ENCODE measurements around the gene STPG1.

Gene STPG1

GRCh38 chr1:24344090-24344742 lies 69.4 kb downstream of the STPG1 start:
- no peak for TF ChIP-seq CTCF (IDR thresholded peaks at IDR 0.05; ENCODE audit: low read depth, low read length, missing control alignments)
- no peak for DNase-seq (ENCODE audit: low read depth)
- no peak overlapping the region for H3K4me3 ChIP-seq (ENCODE audit: low read depth, low read length)
- in situ Hi-C loops (cut with HindIII; ENCODE audit: low sequenced_read_pairs), result no loop called here

GRCh38 chr1:24343412-24344089 lies 70.0 kb downstream of the STPG1 start:
- in situ Hi-C loops (cut with HindIII; ENCODE audit: low sequenced_read_pairs), result no loop called here
- no peak overlapping the region for H3K4me3 ChIP-seq (ENCODE audit: low read depth, low read length)
- DNase-seq (ENCODE audit: low read depth), result no peak
- no peak for TF ChIP-seq CTCF (IDR thresholded peaks at IDR 0.05; ENCODE audit: low read depth, low read length, missing control alignments)

GRCh38 chr1:24341260-24341659 lies 72.3 kb downstream of the STPG1 start:
- no peak for TF ChIP-seq CTCF (IDR thresholded peaks at IDR 0.05; ENCODE audit: low read depth, low read length, missing control alignments)
- H3K4me3 ChIP-seq (ENCODE audit: low read depth, low read length), result no peak overlapping the region
- no peak for DNase-seq (ENCODE audit: low read depth)
- in situ Hi-C loops (cut with HindIII; ENCODE audit: low sequenced_read_pairs), result no loop called here

GRCh38 chr1:24340770-24341169 lies 72.8 kb downstream of the STPG1 start:
- in situ Hi-C loops (cut with HindIII; ENCODE audit: low sequenced_read_pairs), result no loop called here
- no peak overlapping the region for H3K4me3 ChIP-seq (ENCODE audit: low read depth, low read length)
- no peak for DNase-seq (ENCODE audit: low read depth)
- no peak for TF ChIP-seq CTCF (IDR thresholded peaks at IDR 0.05; ENCODE audit: low read depth, low read length, missing control alignments)

- H3K4me3 ChIP-seq (ENCODE audit: low read depth, low read length), result no peak overlapping the region
- DNase-seq (ENCODE audit: low read depth), result no peak
- in situ Hi-C loops (cut with HindIII; ENCODE audit: low sequenced_read_pairs), result no loop called here
- no peak for TF ChIP-seq CTCF (IDR thresholded peaks at IDR 0.05; ENCODE audit: low read depth, low read length, missing control alignments)
Measured at GRCh38 chr1:24339996-24340395, 73.6 kb downstream of the STPG1 start.

GRCh38 chr1:24338447-24338846 lies 75.1 kb downstream of the STPG1 start:
- no peak overlapping the region for H3K4me3 ChIP-seq (ENCODE audit: low read depth, low read length)
- no peak for TF ChIP-seq CTCF (IDR thresholded peaks at IDR 0.05; ENCODE audit: low read depth, low read length, missing control alignments)
- in situ Hi-C loops (cut with HindIII; ENCODE audit: low sequenced_read_pairs), result no loop called here
- DNase-seq (ENCODE audit: low read depth), result no peak
